GM12874 (cell line): ENCODE data around the gene MCRIP1.

Experiments used
- TF ChIP-seq, protein P1 (sequence below): IDR thresholded peaks from 2 replicates; pipeline ENCODE4 v1.5.1; 2011; ENCODE audit warnings: low read depth, mild to moderate bottlenecking, control low read depth, low read length, moderate library complexity; ENCODE audit not compliant: insufficient read depth

Gene MCRIP1

DNA sequence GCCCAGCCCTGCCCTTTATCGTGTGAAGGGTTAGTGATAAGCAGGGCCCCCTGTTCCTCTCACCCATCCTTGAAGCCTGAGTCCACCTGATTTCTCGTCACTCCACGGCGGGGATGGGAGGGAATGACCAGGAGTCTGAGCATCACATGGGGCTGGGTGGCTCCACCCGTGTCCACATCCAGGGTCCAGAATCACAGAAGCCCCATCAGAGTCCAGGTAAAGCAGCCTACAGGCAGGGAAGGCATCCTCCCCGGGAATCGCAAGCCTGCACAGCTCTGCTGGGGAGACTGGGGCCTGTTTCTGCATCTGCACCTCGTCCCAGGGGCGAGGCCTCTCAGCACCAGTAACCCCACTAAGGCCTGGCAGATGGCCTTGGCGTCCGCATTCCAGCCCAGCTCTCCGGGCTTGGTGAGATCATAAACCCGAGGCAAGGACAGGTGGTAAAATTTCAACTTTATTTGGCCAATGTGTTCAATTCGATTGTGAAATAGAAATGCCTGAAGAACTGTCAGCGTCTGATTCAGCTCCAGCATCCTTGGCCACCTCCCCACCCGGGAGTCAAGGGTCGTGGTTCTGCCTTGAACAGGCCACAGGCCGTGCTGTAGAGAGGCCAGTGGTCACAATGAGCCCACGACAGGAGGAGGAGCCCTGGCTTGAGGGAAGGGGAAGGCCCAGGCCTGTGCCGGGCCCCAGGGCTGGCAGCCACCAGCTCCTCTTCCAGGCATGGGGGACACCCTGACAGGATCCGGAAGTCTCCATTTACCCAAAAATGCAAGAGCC, 9.8 kb upstream of the MCRIP1 start:
- TF ChIP-seq, protein P1, sequence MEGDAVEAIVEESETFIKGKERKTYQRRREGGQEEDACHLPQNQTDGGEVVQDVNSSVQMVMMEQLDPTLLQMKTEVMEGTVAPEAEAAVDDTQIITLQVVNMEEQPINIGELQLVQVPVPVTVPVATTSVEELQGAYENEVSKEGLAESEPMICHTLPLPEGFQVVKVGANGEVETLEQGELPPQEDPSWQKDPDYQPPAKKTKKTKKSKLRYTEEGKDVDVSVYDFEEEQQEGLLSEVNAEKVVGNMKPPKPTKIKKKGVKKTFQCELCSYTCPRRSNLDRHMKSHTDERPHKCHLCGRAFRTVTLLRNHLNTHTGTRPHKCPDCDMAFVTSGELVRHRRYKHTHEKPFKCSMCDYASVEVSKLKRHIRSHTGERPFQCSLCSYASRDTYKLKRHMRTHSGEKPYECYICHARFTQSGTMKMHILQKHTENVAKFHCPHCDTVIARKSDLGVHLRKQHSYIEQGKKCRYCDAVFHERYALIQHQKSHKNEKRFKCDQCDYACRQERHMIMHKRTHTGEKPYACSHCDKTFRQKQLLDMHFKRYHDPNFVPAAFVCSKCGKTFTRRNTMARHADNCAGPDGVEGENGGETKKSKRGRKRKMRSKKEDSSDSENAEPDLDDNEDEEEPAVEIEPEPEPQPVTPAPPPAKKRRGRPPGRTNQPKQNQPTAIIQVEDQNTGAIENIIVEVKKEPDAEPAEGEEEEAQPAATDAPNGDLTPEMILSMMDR = no peak

DNA sequence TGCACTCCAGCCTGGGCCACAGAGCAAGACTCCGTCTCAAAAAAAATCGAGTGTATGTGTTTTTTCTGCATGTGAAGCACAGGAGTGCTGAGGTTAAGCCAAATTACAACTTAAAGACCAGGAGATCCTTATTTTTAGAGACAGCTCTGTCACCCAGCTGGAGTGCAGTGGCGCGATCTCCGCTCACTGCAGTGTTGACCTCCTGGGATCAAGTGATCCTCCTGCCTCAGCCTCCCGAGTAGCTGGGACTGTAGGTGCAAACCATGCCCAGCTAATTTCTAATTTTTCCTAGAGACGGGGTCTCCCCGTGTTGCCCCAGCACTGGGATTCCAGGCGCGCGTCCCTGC, 9.3 kb upstream of the MCRIP1 start:
- TF ChIP-seq, protein P1 = no peak

DNA sequence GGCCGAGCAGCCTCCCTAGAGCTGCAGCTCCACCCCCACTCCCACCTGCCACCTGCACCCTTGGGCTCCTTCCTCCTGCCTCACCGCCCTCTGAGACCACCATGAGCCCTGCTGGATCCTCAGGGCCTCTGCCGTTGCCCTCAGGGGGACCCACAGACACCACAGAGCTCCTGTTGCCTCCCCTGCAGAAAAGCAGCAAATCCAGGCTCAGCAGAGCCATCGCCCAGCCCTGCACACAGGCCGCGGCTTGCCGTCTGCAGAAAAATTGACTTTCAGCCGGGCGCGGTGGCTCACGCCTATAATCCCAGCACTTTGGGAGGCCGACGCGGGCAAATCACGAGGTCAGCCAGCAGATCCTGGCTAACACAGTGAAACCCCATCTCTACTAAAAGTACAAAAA, 8.8 kb upstream of the MCRIP1 start:
- TF ChIP-seq, protein P1 = no peak

DNA sequence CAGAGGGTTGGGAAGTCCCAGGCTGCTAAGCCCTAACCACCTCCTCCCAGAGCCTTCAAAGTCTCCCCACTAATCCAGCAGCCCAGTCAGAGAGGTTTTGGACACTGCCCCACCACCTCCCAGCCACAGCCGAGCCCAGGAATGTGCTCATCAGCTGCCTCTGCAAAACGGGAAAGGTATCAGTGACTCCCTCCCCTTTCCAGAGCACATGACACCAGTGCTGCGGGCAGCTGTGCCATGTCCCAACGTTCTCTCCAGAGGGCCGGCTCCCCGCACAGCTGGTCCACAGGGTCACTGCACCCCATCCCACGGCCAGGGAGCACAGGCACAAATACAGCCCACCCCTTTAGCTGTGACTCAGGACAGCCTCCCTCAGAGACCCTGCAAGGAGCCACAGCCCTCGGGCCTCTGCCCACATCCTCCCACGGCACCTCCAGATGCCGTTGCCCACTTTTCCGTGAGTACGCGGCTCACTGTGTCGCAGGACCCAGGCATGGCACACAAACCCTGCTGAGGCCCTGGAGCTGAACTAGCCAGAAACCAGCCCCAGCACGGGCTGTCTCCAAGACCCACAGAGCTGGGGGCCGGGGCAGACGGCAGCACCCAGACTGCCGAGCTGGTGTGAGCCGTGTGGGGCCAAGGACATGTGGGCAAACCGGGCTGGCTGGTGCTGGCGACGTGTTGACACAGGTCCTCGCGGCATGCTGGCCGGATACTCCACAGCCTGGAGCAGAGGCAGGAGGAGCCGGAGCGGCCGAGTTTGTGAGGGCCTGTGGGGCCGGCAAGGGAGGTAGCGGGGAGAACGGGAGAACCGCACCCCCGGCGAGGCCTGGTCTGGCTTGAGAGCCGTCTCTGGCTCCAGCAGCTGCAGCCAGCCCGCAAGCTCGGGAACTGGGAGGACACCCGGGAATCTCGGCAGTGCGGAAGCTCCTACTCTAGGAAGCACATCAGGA, 8.0 kb upstream of the MCRIP1 start:
- TF ChIP-seq, protein P1 = no peak

DNA sequence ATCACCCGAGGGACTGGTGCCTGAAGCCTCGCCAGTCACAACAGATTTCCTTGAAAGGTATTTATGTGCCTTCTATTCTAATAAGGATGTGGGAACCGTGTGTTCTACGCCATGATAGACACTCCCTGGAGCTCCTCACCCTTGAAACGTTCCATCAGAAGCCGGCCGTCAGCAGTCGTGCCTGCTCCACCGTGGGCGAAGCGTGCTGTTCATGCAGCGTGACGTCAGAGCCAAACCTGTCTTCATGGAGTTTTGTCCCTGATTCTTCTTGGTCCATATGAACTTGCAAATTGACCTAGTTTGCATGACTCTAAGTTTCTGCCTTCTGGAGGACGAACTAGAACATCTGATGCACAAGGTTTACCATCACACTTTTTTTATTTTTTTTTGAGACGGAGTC, 6.2 kb upstream of the MCRIP1 start:
- TF ChIP-seq, protein P1 = no peak

DNA sequence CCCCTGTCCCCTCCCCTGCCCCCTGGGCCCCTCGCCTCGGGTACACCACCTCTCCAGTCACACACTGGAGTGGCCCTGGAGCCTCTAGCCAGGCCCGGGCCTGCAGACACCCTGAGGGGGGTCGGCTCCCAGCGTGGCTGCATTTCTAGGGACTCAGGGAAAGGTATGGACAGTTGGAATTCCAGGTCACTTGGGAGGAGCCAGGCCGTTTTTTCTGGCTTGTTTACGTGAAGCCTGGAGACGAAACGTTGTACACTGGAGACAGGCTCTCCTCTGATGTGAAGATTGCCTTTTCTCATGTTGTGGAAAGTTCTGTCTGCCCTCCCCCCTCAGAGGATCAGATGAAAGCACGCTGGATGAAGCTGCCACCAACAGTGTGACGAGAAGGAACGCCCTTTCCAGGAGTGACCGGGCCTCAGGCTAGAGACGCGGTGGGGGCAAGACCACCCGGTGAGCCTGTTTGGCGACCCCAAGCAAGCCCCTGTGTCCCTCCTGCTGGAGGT, 5.7 kb upstream of the MCRIP1 start:
- TF ChIP-seq, protein P1 = no peak

DNA sequence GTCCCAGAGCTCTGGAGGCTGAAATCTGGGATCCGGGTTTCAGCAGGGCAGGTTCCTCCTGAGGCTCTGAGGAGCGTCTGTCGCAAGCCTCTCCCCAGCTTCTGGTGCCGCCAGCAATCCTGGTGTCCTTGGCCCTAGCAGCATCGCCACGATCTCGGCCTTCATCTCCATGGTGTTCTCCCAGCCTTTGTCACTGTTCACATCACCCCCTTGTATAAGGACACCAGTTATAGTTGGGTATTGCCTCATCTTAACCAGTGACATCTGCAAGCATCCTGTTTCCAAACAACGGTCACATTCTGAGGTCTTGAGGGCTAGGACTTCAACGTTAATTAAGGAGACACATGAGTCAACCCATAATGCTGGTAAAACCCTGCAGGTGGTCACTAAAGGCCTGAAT, 4.5 kb upstream of the MCRIP1 start:
- TF ChIP-seq, protein P1 = no peak
